ENCODE measurements around the gene GPR162. TPM values are rescaled to one million over a fixed set of nuclear protein-coding genes. Genes with fewer than 3 reads are reported as not detected.
A peak's percentile ranks its signal among the peaks of the same experiment; 100 is the strongest.

GPR162 gene
- polyA plus RNA-seq, 3 donors: 15.1 to 81.7 (median 16.0) TPM

DNA sequence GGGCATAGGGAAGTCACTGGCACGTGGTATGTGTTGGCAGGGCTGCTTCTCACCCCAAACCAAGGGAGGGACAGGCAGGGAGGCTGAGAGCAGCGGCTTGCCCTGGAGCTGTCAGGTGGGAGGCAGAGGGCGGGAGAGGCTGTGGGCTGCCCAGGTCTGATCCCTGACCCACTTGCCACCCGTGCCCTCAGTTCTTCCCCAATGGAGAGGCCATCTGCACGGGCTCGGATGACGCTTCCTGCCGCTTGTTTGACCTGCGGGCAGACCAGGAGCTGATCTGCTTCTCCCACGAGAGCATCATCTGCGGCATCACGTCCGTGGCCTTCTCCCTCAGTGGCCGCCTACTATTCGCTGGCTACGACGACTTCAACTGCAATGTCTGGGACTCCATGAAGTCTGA lies 23.8 kb downstream of the GPR162 start:
- Mint-ChIP-seq H3K4me3 (no peak overlapping the region), H3K27ac (no peak overlapping the region), H3K27me3 (ENCODE audit: low read depth in 3 of 3) (peaks cover 1 to 4% (median 3%) of the 10 kb centered on the region in 3 donors), H3K36me3 (peaks cover 15 to 37% of the 10 kb centered on the region in 2 donors), H3K9me3 (no peaks in the 10 kb centered on the region), H3K4me1 (peaks cover 21% of the 10 kb centered on the region)
- no peak for DNase-seq
- H3K9me3 ChIP-seq (replicated peaks in 1 of 2; ENCODE audit: control insufficient read depth in 1 of 2, insufficient read depth in 1 of 2, low read length in 2 of 2): no peaks in the 10 kb centered on the region
- 96% methylated on average over 17 of the region's 17 CpGs for WGBS (ENCODE audit: insufficient coverage)
- H3K27ac ChIP-seq (ENCODE audit: low read depth in 1 of 2, low read length in 2 of 2): no peak overlapping the region
- H4K20me1 ChIP-seq (ENCODE audit: insufficient read depth, low read length): no peaks in the 10 kb centered on the region
- H3K36me3 ChIP-seq (replicated peaks in 1 of 2; ENCODE audit: control insufficient read depth in 1 of 2, insufficient read depth in 2 of 2, low read length in 2 of 2): peaks cover 3 to 30% of the 10 kb centered on the region in 2 donors
- no peak overlapping the region for H3K9ac ChIP-seq (ENCODE audit: insufficient read depth, low read length, poor library complexity, severe bottlenecking)
- intact Hi-C loops (cut with micrococcal nuclease): no loop called here
- TF ChIP-seq, protein P1, sequence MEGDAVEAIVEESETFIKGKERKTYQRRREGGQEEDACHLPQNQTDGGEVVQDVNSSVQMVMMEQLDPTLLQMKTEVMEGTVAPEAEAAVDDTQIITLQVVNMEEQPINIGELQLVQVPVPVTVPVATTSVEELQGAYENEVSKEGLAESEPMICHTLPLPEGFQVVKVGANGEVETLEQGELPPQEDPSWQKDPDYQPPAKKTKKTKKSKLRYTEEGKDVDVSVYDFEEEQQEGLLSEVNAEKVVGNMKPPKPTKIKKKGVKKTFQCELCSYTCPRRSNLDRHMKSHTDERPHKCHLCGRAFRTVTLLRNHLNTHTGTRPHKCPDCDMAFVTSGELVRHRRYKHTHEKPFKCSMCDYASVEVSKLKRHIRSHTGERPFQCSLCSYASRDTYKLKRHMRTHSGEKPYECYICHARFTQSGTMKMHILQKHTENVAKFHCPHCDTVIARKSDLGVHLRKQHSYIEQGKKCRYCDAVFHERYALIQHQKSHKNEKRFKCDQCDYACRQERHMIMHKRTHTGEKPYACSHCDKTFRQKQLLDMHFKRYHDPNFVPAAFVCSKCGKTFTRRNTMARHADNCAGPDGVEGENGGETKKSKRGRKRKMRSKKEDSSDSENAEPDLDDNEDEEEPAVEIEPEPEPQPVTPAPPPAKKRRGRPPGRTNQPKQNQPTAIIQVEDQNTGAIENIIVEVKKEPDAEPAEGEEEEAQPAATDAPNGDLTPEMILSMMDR (IDR thresholded peaks at IDR 0.05): no peak
- H3K27me3 ChIP-seq (ENCODE audit: control insufficient read depth in 2 of 2, insufficient read depth in 2 of 2, low read length in 2 of 2): no peaks in the 10 kb centered on the region
- no peak overlapping the region for H2AFZ ChIP-seq (ENCODE audit: insufficient read depth, low read depth, low read length, poor library complexity, severe bottlenecking)
- no peak overlapping the region for H3K4me3 ChIP-seq (replicated peaks in 1 of 3; ENCODE audit: low read depth in 2 of 3, low read length in 3 of 3)
- no peak overlapping the region for H3K4me2 ChIP-seq (replicated peaks; ENCODE audit: extremely low read depth, low read length, poor library complexity, severe bottlenecking)
- H3K79me2 ChIP-seq (ENCODE audit: insufficient read depth, low read length): peaks cover 18% of the 10 kb centered on the region
- peaks cover 9 to 11% of the 10 kb centered on the region in 2 donors for H3K4me1 ChIP-seq (ENCODE audit: control insufficient read depth in 1 of 2, insufficient read depth in 2 of 2, low read length in 2 of 2)

DNA sequence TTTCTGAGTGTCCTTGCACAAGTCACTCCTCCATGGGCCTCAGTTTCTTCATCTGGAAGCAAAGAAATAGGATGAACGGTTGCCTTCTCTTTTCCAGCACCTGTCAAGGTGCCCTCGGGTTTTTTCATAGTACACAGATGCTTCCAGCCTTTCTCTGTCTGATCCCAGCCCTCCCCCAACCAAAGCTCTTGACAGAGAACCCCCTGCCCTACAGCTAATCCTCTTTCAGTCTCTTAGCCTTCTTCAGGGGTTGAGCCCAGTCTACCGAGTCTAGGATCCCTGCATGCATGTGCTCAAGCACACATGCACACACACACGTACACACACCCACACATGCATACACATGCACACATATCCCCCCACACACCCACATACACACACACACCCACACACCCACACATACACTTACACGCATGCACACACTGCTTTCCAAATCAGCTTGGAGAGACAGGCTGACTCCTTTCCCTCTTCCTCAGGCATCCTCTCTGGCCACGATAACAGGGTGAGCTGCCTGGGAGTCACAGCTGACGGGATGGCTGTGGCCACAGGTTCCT lies 24.8 kb downstream of the GPR162 start:
- no peak overlapping the region for H3K4me3 ChIP-seq (replicated peaks in 1 of 3; ENCODE audit: low read depth in 2 of 3, low read length in 3 of 3)
- H3K9ac ChIP-seq (ENCODE audit: insufficient read depth, low read length, poor library complexity, severe bottlenecking): no peak overlapping the region
- no peaks in the 10 kb centered on the region for H3K27me3 ChIP-seq (ENCODE audit: control insufficient read depth in 2 of 2, insufficient read depth in 2 of 2, low read length in 2 of 2)
- H3K9me3 ChIP-seq (replicated peaks in 1 of 2; ENCODE audit: control insufficient read depth in 1 of 2, insufficient read depth in 1 of 2, low read length in 2 of 2): no peaks in the 10 kb centered on the region
- Mint-ChIP-seq H3K9me3 (no peaks in the 10 kb centered on the region), H3K27me3 (ENCODE audit: low read depth in 3 of 3) (peaks cover 1 to 4% (median 3%) of the 10 kb centered on the region in 3 donors), H3K27ac (peak overlapping the region in 1 of 7 donors; percentile 1), H3K4me1 (peaks cover 28% of the 10 kb centered on the region), H3K4me3 (no peak overlapping the region), H3K36me3 (peaks cover 15 to 37% of the 10 kb centered on the region in 2 donors)
- intact Hi-C loops (cut with micrococcal nuclease): no loop called here
- no peaks in the 10 kb centered on the region for H4K20me1 ChIP-seq (ENCODE audit: insufficient read depth, low read length)
- no peak overlapping the region for H2AFZ ChIP-seq (ENCODE audit: insufficient read depth, low read depth, low read length, poor library complexity, severe bottlenecking)
- peaks cover 19 to 21% of the 10 kb centered on the region in 2 donors for H3K4me1 ChIP-seq (ENCODE audit: control insufficient read depth in 1 of 2, insufficient read depth in 2 of 2, low read length in 2 of 2)
- peaks cover 25% of the 10 kb centered on the region for H3K79me2 ChIP-seq (ENCODE audit: insufficient read depth, low read length)
- no peak overlapping the region for H3K4me2 ChIP-seq (replicated peaks; ENCODE audit: extremely low read depth, low read length, poor library complexity, severe bottlenecking)
- 98% methylated on average over 4 of the region's 7 CpGs for WGBS (ENCODE audit: insufficient coverage)
- H3K27ac ChIP-seq (ENCODE audit: low read depth in 1 of 2, low read length in 2 of 2): no peak overlapping the region
- peaks cover 3 to 30% of the 10 kb centered on the region in 2 donors for H3K36me3 ChIP-seq (replicated peaks in 1 of 2; ENCODE audit: control insufficient read depth in 1 of 2, insufficient read depth in 2 of 2, low read length in 2 of 2)
- DNase-seq: no peak
- TF ChIP-seq, protein P1 (IDR thresholded peaks at IDR 0.05): no peak

Data from CD14-positive monocyte (primary cell).